IMR-90 (cell line): ENCODE data around the gene TNNC1. TPM values are rescaled to one million over a fixed set of nuclear protein-coding genes. Genes with fewer than 3 reads are reported as not detected.

Experiments
- ATAC-seq: fragments of 200-7000 bp; cut with Tn5 transposase; 2 replicates; pipeline ENCODE4 v1.9.1; 2020; ENCODE audit warnings: low read depth, mild to moderate bottlenecking, moderate library complexity
- BruUV-seq: library from RNA; stranded (reverse); fragments of 400-500 nt; replicated peaks from 2 replicates; lab custom pipeline; 2021; lab: Mats Ljungman, UMichigan
- CTCF ChIA-PET: fragments of 300-600 bp; formaldehyde crosslinking; extraction: SDS; loops from one replicate; lab custom pipeline; 2021; ENCODE audit warnings: antibody characterized with exemption; lab: Yijun Ruan, JAX
- POLR2A ChIA-PET: fragments of 300-600 bp; sonication (Branson Sonifier 250); formaldehyde crosslinking; loops from one replicate; lab custom pipeline; 2022; ENCODE audit warnings: antibody characterized with exemption; ENCODE audit not compliant: unreplicated experiment; lab: Charles Lee
- DNase-seq: peaks from one replicate; pipeline ENCODE4 v3.0.0; 2013
- H2AFZ ChIP-seq: replicated peaks from 2 replicates; pipeline ENCODE3; 2013; ENCODE audit warnings: low read length, mild to moderate bottlenecking; ENCODE audit not compliant: poor library complexity
- H2AK5ac ChIP-seq: 2 replicates; pipeline ENCODE4 v1.6.1; 2013; ENCODE audit warnings: low read depth, low read length, inconsistent platforms
- H2AK9ac ChIP-seq: replicated peaks from 2 replicates; pipeline ENCODE3; 2013; ENCODE audit warnings: mild to moderate bottlenecking, low read depth, low read length, moderate library complexity; ENCODE audit not compliant: poor library complexity
- H2BK120ac ChIP-seq: 2 replicates; pipeline ENCODE4 v1.6.1; 2013; ENCODE audit warnings: low read depth, low read length, inconsistent platforms
- H2BK15ac ChIP-seq: 3 replicates; pipeline ENCODE4 v1.6.1; 2013; ENCODE audit warnings: low read depth, low read length, inconsistent platforms
- H2BK20ac ChIP-seq: 2 replicates; pipeline ENCODE4 v1.6.1; 2013; ENCODE audit warnings: low read depth, mild to moderate bottlenecking, inconsistent platforms, low read length, moderate library complexity
- H2BK5ac ChIP-seq: 2 replicates; pipeline ENCODE4 v1.6.1; 2013; ENCODE audit warnings: mild to moderate bottlenecking, low read depth, low read length, inconsistent platforms; ENCODE audit not compliant: poor library complexity, severe bottlenecking
- H3K14ac ChIP-seq: replicated peaks from 2 replicates; pipeline ENCODE4 v1.6.1; 2013; ENCODE audit warnings: low read depth, low read length, inconsistent platforms
- H3K18ac ChIP-seq: 2 replicates; pipeline ENCODE4 v1.6.1; 2013; ENCODE audit warnings: low read depth, low read length, control low read depth
- H3K23ac ChIP-seq: 2 replicates; pipeline ENCODE4 v1.6.1; 2013; ENCODE audit warnings: low read depth, low read length, inconsistent platforms
- H3K27ac ChIP-seq: 2 replicates; pipeline ENCODE4 v1.5.1; 2013; ENCODE audit warnings: mild to moderate bottlenecking, control low read depth, low read length; ENCODE audit not compliant: insufficient read depth
- H3K27me3 ChIP-seq: 2 replicates; pipeline ENCODE4 v1.6.1; 2013; ENCODE audit warnings: low read length; ENCODE audit not compliant: control insufficient read depth, insufficient read depth
- H3K36me3 ChIP-seq: 2 replicates; pipeline ENCODE4 v1.6.1; 2013; ENCODE audit warnings: low read length, mixed read lengths; ENCODE audit not compliant: control insufficient read depth, insufficient read depth
- H3K4ac ChIP-seq: 2 replicates; pipeline ENCODE4 v1.6.1; 2013; ENCODE audit warnings: low read depth, low read length, inconsistent platforms
- H3K4me1 ChIP-seq: 2 replicates; pipeline ENCODE4 v1.6.1; 2013; ENCODE audit warnings: low read length, mixed read lengths; ENCODE audit not compliant: control insufficient read depth, insufficient read depth
- H3K4me2 ChIP-seq: 2 replicates; pipeline ENCODE4 v1.6.1; 2013; ENCODE audit warnings: low read depth, mild to moderate bottlenecking, control low read depth, low read length, moderate library complexity
- H3K4me3 ChIP-seq: 2 replicates; pipeline ENCODE4 v1.5.1; 2013; ENCODE audit warnings: low read depth, mild to moderate bottlenecking, control low read depth, low read length, moderate library complexity; ENCODE audit not compliant: insufficient read depth
- H3K56ac ChIP-seq: 2 replicates; pipeline ENCODE4 v1.6.1; 2013; ENCODE audit warnings: low read length, inconsistent platforms; ENCODE audit not compliant: insufficient read depth; ENCODE audit errors: extremely low read depth
- H3K79me1 ChIP-seq, 2 experiments: 2 replicates each; pipeline ENCODE4 v1.6.1; 2013; ENCODE audit warnings: low read length in 2 of 2, inconsistent platforms in 1 of 2, low read depth in 1 of 2
- H3K9ac ChIP-seq: 2 replicates; pipeline ENCODE4 v1.6.1; 2013; ENCODE audit warnings: low read depth, low read length, control low read depth
- H3K9me1 ChIP-seq: 2 replicates; pipeline ENCODE4 v1.6.1; 2013; ENCODE audit warnings: low read length, inconsistent platforms; ENCODE audit not compliant: insufficient read depth
- H3K9me3 ChIP-seq: 2 replicates; pipeline ENCODE4 v1.6.1; 2013; ENCODE audit warnings: low read length; ENCODE audit not compliant: control insufficient read depth, insufficient read depth
- H4K20me1 ChIP-seq: 2 replicates; pipeline ENCODE4 v1.6.1; 2013; ENCODE audit warnings: low read length, inconsistent platforms; ENCODE audit not compliant: insufficient read depth
- H4K5ac ChIP-seq: 2 replicates; pipeline ENCODE4 v1.6.1; 2013; ENCODE audit warnings: mild to moderate bottlenecking, low read depth, low read length, control low read depth
- H4K8ac ChIP-seq, 2 experiments: 2 replicates each; pipeline ENCODE4 v1.6.1; 2013; ENCODE audit warnings: low read depth in 2 of 2, low read length in 2 of 2, control low read depth in 1 of 2, inconsistent platforms in 1 of 2
- H4K91ac ChIP-seq: 2 replicates; pipeline ENCODE4 v1.6.1; 2013; ENCODE audit warnings: low read depth, low read length, inconsistent platforms; ENCODE audit not compliant: insufficient read depth
- CHD1 ChIP-seq: IDR thresholded peaks from 2 replicates; pipeline ENCODE4 v1.6.1; 2012; ENCODE audit warnings: low read depth, low read length, improper control_type of control experiment
- ELK1 ChIP-seq: fragments of 150-350 bp; IDR thresholded peaks from 2 replicates; pipeline ENCODE4 v1.6.1; 2016; ENCODE audit warnings: low read depth, mild to moderate bottlenecking, low read length, moderate library complexity, borderline replicate concordance
- FOS ChIP-seq: fragments of 150-350 bp; IDR thresholded peaks from 2 replicates; pipeline ENCODE4 v1.6.1; 2016; ENCODE audit warnings: low read depth, low read length
- MAZ ChIP-seq: IDR thresholded peaks from 2 replicates; pipeline ENCODE4 v1.6.1; 2012; ENCODE audit warnings: low read depth, mild to moderate bottlenecking, low read length, improper control_type of control experiment, moderate library complexity, borderline replicate concordance
- MXI1 ChIP-seq: IDR thresholded peaks from 2 replicates; pipeline ENCODE4 v1.6.1; 2012; ENCODE audit warnings: low read depth, mild to moderate bottlenecking, low read length, moderate library complexity, borderline replicate concordance
- POLR2A ChIP-seq: IDR thresholded peaks from 2 replicates; pipeline ENCODE4 v1.6.1; 2012; ENCODE audit warnings: mild to moderate bottlenecking, low read depth, low read length
- SMC3 ChIP-seq: fragments of 150-350 bp; IDR thresholded peaks from 2 replicates; pipeline ENCODE4 v1.6.1; 2016; ENCODE audit warnings: low read depth, mild to moderate bottlenecking, antibody characterized with exemption, low read length, moderate library complexity
- WGBS, 2 experiments: methylation state at CpG; one replicate each; pipeline versions ENCODE4 v1.1.5 to v1.1.7; 2013; ENCODE audit warnings: missing lambda C conversion rate in 2 of 2; ENCODE audit not compliant: insufficient read length in 1 of 2; ENCODE audit errors: extremely low coverage in 2 of 2; 5-methylcytosine and 5-hydroxymethylcytosine counted together
- dilution Hi-C: fragments of 300-500 bp; cut with HindIII; formaldehyde crosslinking; loops from one replicate; pipeline ENCODE4 v1.14.3; 2018; ENCODE audit warnings: low sequenced_read_pairs; ENCODE audit not compliant: unreplicated experiment
- in situ Hi-C: fragments of 300-500 bp; cut with MboI; formaldehyde crosslinking; loops from 3 replicates; pipeline ENCODE4 v1.14.3; 2019; ENCODE audit warnings: low sequenced_read_pairs, inconsistent platforms, mixed read lengths
- intact Hi-C: fragments of 100-400 bp; cut with micrococcal nuclease; formaldehyde crosslinking; loops from 2 replicates; pipeline ENCODE4 v1.10.0; 2022
- polyA plus RNA-seq, 3 experiments: library from polyadenylated mRNA; depleted of rRNA; stranded (reverse); fragments of >200 nt; gene quantifications; 2 replicates each; pipeline ENCODE4 v1.2.3, GENCODE V29; 2012; ENCODE audit warnings: low replicate concordance in 1 of 3
- total RNA-seq: library from RNA; depleted of rRNA; stranded (reverse); fragments of >200 nt; gene quantifications from 2 replicates; pipeline ENCODE4 v1.2.3, GENCODE V29; 2012
- TF ChIP-seq, protein P1 (sequence below): conservative IDR thresholded peaks from 2 replicates; pipeline ENCODE4 v1.5.1; 2012; ENCODE audit warnings: mild to moderate bottlenecking, low read depth, low read length, improper control_type of control experiment

The TNNC1 gene
- total and polyA plus RNA-seq, 2 of the 4 experiments (the other 2 are of a cell fraction): 1.3 to 4.6 TPM

GRCh38 chr3:52406231-52406661, 47.6 kb downstream of the TNNC1 start:
- POLR2A ChIA-PET: no interaction called here
- CTCF ChIA-PET: no interaction called here
- Histone ChIP-seq H3K23ac (no peak overlapping the region), H3K27me3 (no peaks in the 10 kb centered on the region), H3K4me3 (no peak overlapping the region), H2AK5ac (no peak overlapping the region), H2BK120ac (no peak overlapping the region), H4K20me1 (0 out of 2 replicates have a peak, but pooled peaks cover 2% of the 10 kb centered on the region), H3K14ac (no peak overlapping the region), H3K27ac (no peak overlapping the region), H2AK9ac (no peak overlapping the region), H3K9me3 (no peaks in the 10 kb centered on the region), H3K9ac (no peak overlapping the region), H3K4me2 (no peak overlapping the region), H2BK5ac (no peak overlapping the region), H3K9me1 (0 out of 2 replicates have a peak, but pooled peaks cover 5% of the 10 kb centered on the region), H4K8ac (no peak overlapping the region), H4K91ac (no peak overlapping the region), H3K56ac (no peak overlapping the region), H3K4me1 (peaks cover 10% of the 10 kb centered on the region; the same call in 1 of the 2 replicates), H2BK15ac (no peak overlapping the region), H3K4ac (no peak overlapping the region), H2AFZ (no peak overlapping the region), H3K79me1 (peaks cover 21 to 43% of the 10 kb centered on the region in 2 experiments), H3K36me3 (peaks cover 64% of the 10 kb centered on the region), H2BK20ac (no peak overlapping the region), H4K5ac (no peak overlapping the region), H3K18ac (no peak overlapping the region)
- no TSS peak for BruUV-seq
- WGBS, 2 experiments: 100% methylated on average over 6 of the region's 11 CpGs; no CpG with 5 or more reads in 1 of the 2 experiments
- dilution Hi-C loops (no loop called here), intact Hi-C loops (no loop called here), in situ Hi-C loops (no loop called here)
- TF ChIP-seq SMC3 (no peak), MXI1 (no peak), MAZ (no peak), POLR2A (no peak), FOS (no peak), CHD1 (no peak), ELK1 (no peak)
- TF ChIP-seq, protein P1, sequence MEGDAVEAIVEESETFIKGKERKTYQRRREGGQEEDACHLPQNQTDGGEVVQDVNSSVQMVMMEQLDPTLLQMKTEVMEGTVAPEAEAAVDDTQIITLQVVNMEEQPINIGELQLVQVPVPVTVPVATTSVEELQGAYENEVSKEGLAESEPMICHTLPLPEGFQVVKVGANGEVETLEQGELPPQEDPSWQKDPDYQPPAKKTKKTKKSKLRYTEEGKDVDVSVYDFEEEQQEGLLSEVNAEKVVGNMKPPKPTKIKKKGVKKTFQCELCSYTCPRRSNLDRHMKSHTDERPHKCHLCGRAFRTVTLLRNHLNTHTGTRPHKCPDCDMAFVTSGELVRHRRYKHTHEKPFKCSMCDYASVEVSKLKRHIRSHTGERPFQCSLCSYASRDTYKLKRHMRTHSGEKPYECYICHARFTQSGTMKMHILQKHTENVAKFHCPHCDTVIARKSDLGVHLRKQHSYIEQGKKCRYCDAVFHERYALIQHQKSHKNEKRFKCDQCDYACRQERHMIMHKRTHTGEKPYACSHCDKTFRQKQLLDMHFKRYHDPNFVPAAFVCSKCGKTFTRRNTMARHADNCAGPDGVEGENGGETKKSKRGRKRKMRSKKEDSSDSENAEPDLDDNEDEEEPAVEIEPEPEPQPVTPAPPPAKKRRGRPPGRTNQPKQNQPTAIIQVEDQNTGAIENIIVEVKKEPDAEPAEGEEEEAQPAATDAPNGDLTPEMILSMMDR: no peak
- no peak for ATAC-seq
- no peak for DNase-seq
